AG04450 (cell line): ENCODE results near the gene CACNA1D. TPM values are rescaled to one million over a fixed set of nuclear protein-coding genes. Genes with fewer than 3 reads are reported as not detected.

ENCODE experiments used
- CTCF ChIA-PET: fragments of 300-600, 350-600 bp; formaldehyde crosslinking; extraction: SDS; loops from one replicate; lab custom pipeline; 2022; ENCODE audit warnings: antibody characterized with exemption, inconsistent platforms; lab: Charles Lee
- POLR2A ChIA-PET: fragments of 350-600 bp; formaldehyde crosslinking; extraction: SDS; loops from one replicate; lab custom pipeline; 2021; ENCODE audit warnings: antibody characterized with exemption, inconsistent platforms; lab: Yijun Ruan, JAX
- DNase-seq: peaks from one replicate; pipeline ENCODE4 v3.0.0-alpha.2; 2011; ENCODE audit warnings: low read depth, low spot score
- H3K27ac ChIP-seq: one replicate; pipeline ENCODE4 v1.5.1; 2012; ENCODE audit warnings: low read depth, low read length, control low read depth
- H3K27me3 ChIP-seq: one replicate; pipeline ENCODE4 v1.6.0; 2012; ENCODE audit warnings: low read length; ENCODE audit not compliant: control insufficient read depth, insufficient read depth
- H3K4me3 ChIP-seq: 2 replicates; pipeline ENCODE4 v1.5.1; 2011; ENCODE audit warnings: mild to moderate bottlenecking, low read depth, low read length, control low read depth
- H3K9me3 ChIP-seq: 2 replicates; pipeline ENCODE4 v1.5.1; 2012; ENCODE audit warnings: low read length; ENCODE audit not compliant: control insufficient read depth, insufficient read depth
- CTCF ChIP-seq: IDR thresholded peaks from 2 replicates; pipeline ENCODE4 v1.5.1; 2011; ENCODE audit warnings: low read depth, low read length, control low read depth, inconsistent platforms
- polyA plus RNA-seq: library from polyadenylated mRNA; depleted of rRNA; stranded (reverse); fragments of >200 nt; gene quantifications from 2 replicates; pipeline ENCODE4 v1.2.3, GENCODE V29; 2011

The CACNA1D gene
- polyA plus RNA-seq, 1 experiment, result 0.07 TPM

- Histone ChIP-seq H3K4me3 (no peak overlapping the region), H3K9me3 (no peaks in the 10 kb centered on the region), H3K27me3 (peaks cover 12% of the 10 kb centered on the region), H3K27ac (no peak overlapping the region)
- TF ChIP-seq CTCF, result no peak
- CTCF ChIA-PET, result interaction anchor here (2.1 kb wide), 1 partner anchor 407 kb away, joined by 13 read pairs; no protein-coding TSS in a partner anchor
- POLR2A ChIA-PET, result no interaction called here
- no peak for DNase-seq
These were observed 211.4 kb downstream of the CACNA1D start for GRCh38 chr3:53705774-53706173.

DNA sequence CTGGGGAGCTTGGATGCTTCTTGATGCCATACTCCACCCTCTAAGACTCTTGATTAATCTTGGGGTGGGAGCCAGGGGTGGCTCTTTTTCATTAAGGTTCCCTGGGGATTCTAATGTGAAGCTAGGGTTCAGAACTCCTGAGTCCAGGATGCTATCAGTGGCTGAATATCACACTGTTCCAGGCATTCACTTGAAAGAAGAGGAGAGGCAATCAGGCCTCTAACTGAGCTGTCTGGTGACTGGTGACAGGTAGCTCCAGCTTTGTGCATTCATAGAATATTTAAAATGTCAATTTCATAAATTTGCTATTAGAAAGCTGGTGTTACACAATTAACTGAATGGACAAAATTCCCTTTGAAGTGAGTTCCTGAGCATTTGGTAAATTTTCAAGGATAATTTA is 212.8 kb downstream of the CACNA1D start:
- DNase-seq, result no peak
- Histone ChIP-seq H3K27me3 (peaks cover 12% of the 10 kb centered on the region), H3K4me3 (no peak overlapping the region), H3K27ac (no peak overlapping the region), H3K9me3 (no peaks in the 10 kb centered on the region)
- POLR2A ChIA-PET, result no interaction called here
- no peak for TF ChIP-seq CTCF
- CTCF ChIA-PET, result interaction anchor here (0.7 to 2.1 kb wide), 5 partner anchors 19 to 593 kb away, joined by 3 to 13 read pairs (median 5); no protein-coding TSS in a partner anchor

DNA sequence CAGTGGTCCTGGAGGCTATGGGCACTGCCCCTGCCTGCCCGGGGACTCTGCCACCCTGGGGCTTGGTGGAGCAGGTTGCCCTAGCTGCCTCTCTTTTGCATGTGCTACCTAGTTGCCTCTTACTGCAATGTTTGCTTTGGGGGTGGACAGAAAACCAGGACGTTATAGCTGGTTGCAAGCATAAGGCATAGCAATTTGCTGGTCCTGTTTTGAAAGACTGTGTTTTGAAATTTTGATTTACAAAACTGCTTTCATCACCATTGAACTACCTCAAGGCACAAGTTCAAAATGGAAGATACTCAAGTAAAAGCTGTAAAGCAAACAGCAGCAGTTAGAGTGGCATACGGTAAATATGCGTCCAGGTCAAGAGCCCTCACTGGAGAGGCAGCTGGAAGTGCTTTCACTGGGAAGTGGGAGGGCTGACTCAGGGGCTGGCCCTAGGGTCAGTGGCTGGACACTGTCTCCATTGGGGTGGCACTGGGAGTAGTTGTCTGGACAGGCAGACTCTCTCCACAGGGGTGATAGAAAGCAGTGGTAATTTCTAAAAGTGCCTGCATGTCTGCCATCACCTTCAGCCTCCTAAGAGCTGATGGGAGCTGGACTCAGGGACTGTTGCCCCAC is 213.7 kb downstream of the CACNA1D start:
- TF ChIP-seq CTCF, result no peak
- ChIA-PET POLR2A (no interaction called here), CTCF (interaction anchor here (0.7 to 1.3 kb wide), 6 partner anchors 20 to 594 kb away, joined by 3 to 6 read pairs (median 3); no protein-coding TSS in a partner anchor)
- Histone ChIP-seq H3K4me3 (no peak overlapping the region), H3K27me3 (peaks cover 12% of the 10 kb centered on the region), H3K9me3 (no peaks in the 10 kb centered on the region), H3K27ac (no peak overlapping the region)
- no peak for DNase-seq

- CTCF ChIA-PET, result interaction anchor here (0.7 to 2.9 kb wide), 11 partner anchors 10 to 489 kb away, joined by 3 to 31 read pairs (median 4); no protein-coding TSS in a partner anchor
- Histone ChIP-seq H3K27ac (no peak overlapping the region), H3K4me3 (no peak overlapping the region), H3K27me3 (peaks cover 12% of the 10 kb centered on the region), H3K9me3 (no peaks in the 10 kb centered on the region)
- DNase-seq, result no peak
- POLR2A ChIA-PET, result no interaction called here
- TF ChIP-seq CTCF, result no peak
These were observed 214.8 kb downstream of the CACNA1D start for GRCh38 chr3:53709256-53709655.
